GM23338 (cell line): ENCODE measurements around the gene LBHD1. TPM values are rescaled to one million over a fixed set of nuclear protein-coding genes. Genes with fewer than 3 reads are reported as not detected.

ENCODE experiments used
- ATAC-seq: fragments of 200-7000 bp; cut with Tn5 transposase; 3 replicates; pipeline ENCODE4 v1.9.1; 2020
- DNase-seq: peaks from one replicate; pipeline ENCODE4 v3.0.0-alpha.2; 2015; ENCODE audit warnings: low spot score
- H2AFZ ChIP-seq: fragments of 200-600 bp; sonication (generic); 2 replicates; pipeline ENCODE4 v1.8.0; 2016; ENCODE audit warnings: antibody characterized with exemption, mild to moderate bottlenecking, moderate library complexity
- H3F3A ChIP-seq: fragments of 200-600 bp; sonication (generic); replicated peaks from 2 replicates; pipeline ENCODE4 v1.8.0; 2017; ENCODE audit warnings: antibody characterized with exemption, mixed run types, low read depth
- H3K27ac ChIP-seq: fragments of 200-600 bp; sonication (generic); 2 replicates; pipeline ENCODE4 v1.6.1; 2016; ENCODE audit warnings: low read depth
- H3K27me3 ChIP-seq: fragments of 200-600 bp; sonication (generic); 2 replicates; pipeline ENCODE4 v1.8.0; 2016; ENCODE audit warnings: mild to moderate bottlenecking, mixed run types, moderate library complexity; ENCODE audit not compliant: insufficient read depth
- H3K36me3 ChIP-seq: fragments of 200-600 bp; sonication (generic); 2 replicates; pipeline ENCODE4 v1.8.0; 2016; ENCODE audit warnings: mild to moderate bottlenecking; ENCODE audit not compliant: insufficient read depth
- H3K4me1 ChIP-seq: fragments of 200-600 bp; sonication (generic); 2 replicates; pipeline ENCODE4 v1.8.0; 2016; ENCODE audit warnings: mild to moderate bottlenecking, moderate library complexity; ENCODE audit not compliant: insufficient read depth
- H3K4me2 ChIP-seq: fragments of 200-600 bp; sonication (generic); 2 replicates; pipeline ENCODE4 v1.7.1; 2017; ENCODE audit warnings: mixed run types
- H3K4me3 ChIP-seq: fragments of 200-600 bp; sonication (generic); 2 replicates; pipeline ENCODE4 v1.6.1; 2016; ENCODE audit warnings: mixed run types
- H3K79me2 ChIP-seq: fragments of 200-600 bp; sonication (generic); replicated peaks from 2 replicates; pipeline ENCODE4 v1.8.0; 2017; ENCODE audit warnings: mild to moderate bottlenecking; ENCODE audit not compliant: insufficient read depth
- H3K9me2 ChIP-seq: fragments of 200-600 bp; sonication (generic); 2 replicates; pipeline ENCODE4 v1.8.0; 2017; ENCODE audit not compliant: insufficient read depth
- H4K20me1 ChIP-seq: fragments of 200-600 bp; sonication (generic); replicated peaks from 2 replicates; pipeline ENCODE4 v1.8.0; 2017; ENCODE audit warnings: mild to moderate bottlenecking; ENCODE audit not compliant: insufficient read depth
- H3K27ac Mint-ChIP-seq: 2 replicates; pipeline ENCODE4 v1.8.0; 2020; ENCODE audit warnings: inconsistent platforms, mild to moderate bottlenecking, moderate library complexity, mixed read lengths
- H3K27me3 Mint-ChIP-seq: 3 replicates; pipeline ENCODE4 v1.8.0; 2022; ENCODE audit warnings: low read depth, mild to moderate bottlenecking, moderate library complexity, mixed read lengths, inconsistent platforms; ENCODE audit not compliant: insufficient read depth, poor library complexity
- H3K36me3 Mint-ChIP-seq: 3 replicates; pipeline ENCODE4 v1.8.0; 2021; ENCODE audit warnings: low read depth, mild to moderate bottlenecking, inconsistent platforms, moderate library complexity, mixed read lengths
- H3K4me1 Mint-ChIP-seq: 3 replicates; pipeline ENCODE4 v1.8.0; 2020; ENCODE audit warnings: mild to moderate bottlenecking, inconsistent platforms, mixed read lengths
- H3K4me3 Mint-ChIP-seq: 3 replicates; pipeline ENCODE4 v1.8.0; 2021; ENCODE audit warnings: moderate library complexity, mild to moderate bottlenecking, inconsistent platforms, mixed read lengths
- H3K9me3 Mint-ChIP-seq: 3 replicates; pipeline ENCODE4 v1.8.0; 2020; ENCODE audit warnings: moderate library complexity, mild to moderate bottlenecking, inconsistent platforms, mixed read lengths
- CREB1 ChIP-seq: fragments of 250-450 bp; sonication (Bioruptor Pico); IDR thresholded peaks from 2 replicates; pipeline ENCODE4 v1.5.0; 2020; ENCODE audit warnings: low read depth, mild to moderate bottlenecking, moderate library complexity
- EZH2 ChIP-seq: fragments of 200-600 bp; sonication (generic); IDR thresholded peaks from one replicate; pipeline ENCODE4 v1.8.0; 2017; ENCODE audit warnings: antibody characterized with exemption, mild to moderate bottlenecking, low read depth; ENCODE audit not compliant: unreplicated experiment
- EZH2phosphoT487 ChIP-seq: fragments of 200-600 bp; sonication (generic); IDR thresholded peaks from one replicate; pipeline ENCODE4 v1.8.1; 2018; ENCODE audit warnings: antibody characterized with exemption; ENCODE audit not compliant: unreplicated experiment
- JUNB ChIP-seq: IDR thresholded peaks from one replicate; pipeline ENCODE4 v1.6.1; 2016; ENCODE audit warnings: antibody characterized with exemption; ENCODE audit not compliant: unreplicated experiment
- NANOG ChIP-seq: IDR thresholded peaks from 2 replicates; pipeline ENCODE4 v1.6.1; 2016; ENCODE audit warnings: antibody characterized with exemption, borderline replicate concordance
- POLR2AphosphoS5 ChIP-seq: IDR thresholded peaks from 2 replicates; pipeline ENCODE4 v1.6.1; 2016; ENCODE audit warnings: antibody characterized with exemption, low read depth
- STAT1 ChIP-seq: IDR thresholded peaks from one replicate; pipeline ENCODE4 v1.6.1; 2016; ENCODE audit warnings: antibody characterized with exemption; ENCODE audit not compliant: unreplicated experiment
- ZNF114 ChIP-seq: fragments of 250-450 bp; sonication (Bioruptor Pico); IDR thresholded peaks from 2 replicates; pipeline ENCODE4 v1.5.0; 2020; ENCODE audit warnings: mild to moderate bottlenecking, moderate library complexity
- ZNF331 ChIP-seq: fragments of 250-450 bp; sonication (Bioruptor Pico); IDR thresholded peaks from 2 replicates; pipeline ENCODE4 v1.5.0; 2020; ENCODE audit warnings: low read depth, mild to moderate bottlenecking, moderate library complexity
- polyA plus RNA-seq: library from polyadenylated mRNA; unstranded; fragments of >200 nt; fragmentation: Nextera tagmentation; extraction: Ambion mirVana; gene quantifications from 2 replicates; pipeline ENCODE4 v1.2.1, GENCODE V29; 2016
- total RNA-seq: library from RNA; depleted of rRNA; stranded (reverse); fragments of >200 nt; shearing (Covaris generic); gene quantifications from 2 replicates; pipeline ENCODE4 v1.2.3, GENCODE V29; 2014
- TF ChIP-seq, protein P1 (sequence below), 2 experiments: fragments of 200-600 bp in 1 of 2; sonication (generic) in 1 of 2; conservative IDR thresholded peaks; 2 replicates each; pipeline versions ENCODE4 v1.5.1 to v1.6.1; 2016 to 2017; ENCODE audit warnings: antibody characterized with exemption in 2 of 2, low read depth in 2 of 2, mild to moderate bottlenecking in 2 of 2, moderate library complexity in 1 of 2
- TF ChIP-seq, protein P2 (sequence below): fragments of 250-450 bp; sonication (Bioruptor Pico); IDR thresholded peaks from 2 replicates; pipeline ENCODE4 v1.5.0; 2020; ENCODE audit warnings: mild to moderate bottlenecking, moderate library complexity
- TF ChIP-seq, protein P3 (sequence below): IDR thresholded peaks from 2 replicates; pipeline ENCODE4 v1.6.1; 2016; ENCODE audit warnings: antibody characterized with exemption
- TF ChIP-seq, protein P4 (sequence below): IDR thresholded peaks from one replicate; pipeline ENCODE4 v1.6.1; 2018; ENCODE audit warnings: antibody characterized with exemption; ENCODE audit not compliant: unreplicated experiment

The LBHD1 gene
- total and polyA plus RNA-seq, 2 experiments from 2014 or later: 2.8 to 2.9 TPM

DNA sequence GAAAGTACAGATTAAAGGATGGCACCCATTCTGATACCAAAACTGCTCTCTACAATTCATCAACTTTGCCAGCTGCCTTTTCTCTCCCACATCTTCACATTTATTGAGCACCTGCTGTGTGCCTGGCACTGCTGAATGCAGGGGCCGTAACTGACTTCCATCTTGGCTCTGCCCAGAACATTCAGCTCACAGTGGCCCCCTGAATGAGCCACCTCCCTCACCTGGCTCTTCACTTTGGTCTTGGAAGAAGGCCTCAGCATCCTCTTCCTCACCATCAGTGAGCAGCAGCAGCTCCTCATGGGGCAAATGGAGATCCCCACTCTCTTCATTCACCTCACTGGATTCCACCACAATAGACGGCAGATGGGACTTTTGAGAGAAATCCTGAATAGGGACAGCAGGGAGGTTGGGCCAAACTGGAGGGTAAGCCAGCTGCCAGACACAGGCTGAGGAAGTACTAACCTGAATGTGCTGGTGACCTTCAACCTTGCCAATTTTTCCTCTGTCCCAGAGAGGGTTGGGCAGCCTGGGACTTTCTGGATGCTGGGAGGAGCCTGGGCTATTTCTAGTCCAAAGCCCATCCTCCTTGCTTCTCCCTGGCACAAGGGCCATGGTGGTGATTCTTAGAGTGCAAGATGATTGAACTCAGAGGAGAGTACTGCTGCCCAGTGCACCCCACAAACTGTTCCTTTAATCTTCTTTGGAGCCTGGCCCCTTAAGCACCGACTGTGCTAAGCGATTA, 2.5 kb downstream of the LBHD1 start:
- peak overlapping the region; percentile 92 for H3K27ac ChIP-seq
- peak; percentile 47 for DNase-seq
- H3K36me3 ChIP-seq: peaks cover 7% of the 10 kb centered on the region
- H3K27ac Mint-ChIP-seq: 0 out of 2 replicates have a peak overlapping the region, but pooled peaks have one; percentile 11
- peaks cover 54% of the 10 kb centered on the region for H3F3A ChIP-seq
- H3K4me2 ChIP-seq: no peak overlapping the region
- no peak overlapping the region; the same call in 1 of the 2 replicates for H3K4me3 ChIP-seq
- peaks cover 31% of the 10 kb centered on the region for H3K4me1 ChIP-seq
- no peaks in the 10 kb centered on the region for H3K27me3 ChIP-seq
- peaks cover 54% of the 10 kb centered on the region for H3K36me3 Mint-ChIP-seq
- H4K20me1 ChIP-seq: peaks cover 15% of the 10 kb centered on the region
- ATAC-seq: no peak
- peaks cover 17% of the 10 kb centered on the region for H3K4me1 Mint-ChIP-seq
- H3K79me2 ChIP-seq: peaks cover 46% of the 10 kb centered on the region
- TF ChIP-seq JUNB (no peak), ZNF331 (no peak), POLR2AphosphoS5 (no peak), EZH2phosphoT487 (no peak), ZNF114 (CRISPR knock-in tag) (no peak), STAT1 (no peak), EZH2 (no peak), CREB1 (CRISPR knock-in tag) (no peak), NANOG (no peak)
- TF ChIP-seq, protein P1, sequence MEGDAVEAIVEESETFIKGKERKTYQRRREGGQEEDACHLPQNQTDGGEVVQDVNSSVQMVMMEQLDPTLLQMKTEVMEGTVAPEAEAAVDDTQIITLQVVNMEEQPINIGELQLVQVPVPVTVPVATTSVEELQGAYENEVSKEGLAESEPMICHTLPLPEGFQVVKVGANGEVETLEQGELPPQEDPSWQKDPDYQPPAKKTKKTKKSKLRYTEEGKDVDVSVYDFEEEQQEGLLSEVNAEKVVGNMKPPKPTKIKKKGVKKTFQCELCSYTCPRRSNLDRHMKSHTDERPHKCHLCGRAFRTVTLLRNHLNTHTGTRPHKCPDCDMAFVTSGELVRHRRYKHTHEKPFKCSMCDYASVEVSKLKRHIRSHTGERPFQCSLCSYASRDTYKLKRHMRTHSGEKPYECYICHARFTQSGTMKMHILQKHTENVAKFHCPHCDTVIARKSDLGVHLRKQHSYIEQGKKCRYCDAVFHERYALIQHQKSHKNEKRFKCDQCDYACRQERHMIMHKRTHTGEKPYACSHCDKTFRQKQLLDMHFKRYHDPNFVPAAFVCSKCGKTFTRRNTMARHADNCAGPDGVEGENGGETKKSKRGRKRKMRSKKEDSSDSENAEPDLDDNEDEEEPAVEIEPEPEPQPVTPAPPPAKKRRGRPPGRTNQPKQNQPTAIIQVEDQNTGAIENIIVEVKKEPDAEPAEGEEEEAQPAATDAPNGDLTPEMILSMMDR (conservative IDR thresholded peaks at IDR 0.05; ENCODE audit: low read depth in 2 of 2): no peak
- TF ChIP-seq, protein P2, sequence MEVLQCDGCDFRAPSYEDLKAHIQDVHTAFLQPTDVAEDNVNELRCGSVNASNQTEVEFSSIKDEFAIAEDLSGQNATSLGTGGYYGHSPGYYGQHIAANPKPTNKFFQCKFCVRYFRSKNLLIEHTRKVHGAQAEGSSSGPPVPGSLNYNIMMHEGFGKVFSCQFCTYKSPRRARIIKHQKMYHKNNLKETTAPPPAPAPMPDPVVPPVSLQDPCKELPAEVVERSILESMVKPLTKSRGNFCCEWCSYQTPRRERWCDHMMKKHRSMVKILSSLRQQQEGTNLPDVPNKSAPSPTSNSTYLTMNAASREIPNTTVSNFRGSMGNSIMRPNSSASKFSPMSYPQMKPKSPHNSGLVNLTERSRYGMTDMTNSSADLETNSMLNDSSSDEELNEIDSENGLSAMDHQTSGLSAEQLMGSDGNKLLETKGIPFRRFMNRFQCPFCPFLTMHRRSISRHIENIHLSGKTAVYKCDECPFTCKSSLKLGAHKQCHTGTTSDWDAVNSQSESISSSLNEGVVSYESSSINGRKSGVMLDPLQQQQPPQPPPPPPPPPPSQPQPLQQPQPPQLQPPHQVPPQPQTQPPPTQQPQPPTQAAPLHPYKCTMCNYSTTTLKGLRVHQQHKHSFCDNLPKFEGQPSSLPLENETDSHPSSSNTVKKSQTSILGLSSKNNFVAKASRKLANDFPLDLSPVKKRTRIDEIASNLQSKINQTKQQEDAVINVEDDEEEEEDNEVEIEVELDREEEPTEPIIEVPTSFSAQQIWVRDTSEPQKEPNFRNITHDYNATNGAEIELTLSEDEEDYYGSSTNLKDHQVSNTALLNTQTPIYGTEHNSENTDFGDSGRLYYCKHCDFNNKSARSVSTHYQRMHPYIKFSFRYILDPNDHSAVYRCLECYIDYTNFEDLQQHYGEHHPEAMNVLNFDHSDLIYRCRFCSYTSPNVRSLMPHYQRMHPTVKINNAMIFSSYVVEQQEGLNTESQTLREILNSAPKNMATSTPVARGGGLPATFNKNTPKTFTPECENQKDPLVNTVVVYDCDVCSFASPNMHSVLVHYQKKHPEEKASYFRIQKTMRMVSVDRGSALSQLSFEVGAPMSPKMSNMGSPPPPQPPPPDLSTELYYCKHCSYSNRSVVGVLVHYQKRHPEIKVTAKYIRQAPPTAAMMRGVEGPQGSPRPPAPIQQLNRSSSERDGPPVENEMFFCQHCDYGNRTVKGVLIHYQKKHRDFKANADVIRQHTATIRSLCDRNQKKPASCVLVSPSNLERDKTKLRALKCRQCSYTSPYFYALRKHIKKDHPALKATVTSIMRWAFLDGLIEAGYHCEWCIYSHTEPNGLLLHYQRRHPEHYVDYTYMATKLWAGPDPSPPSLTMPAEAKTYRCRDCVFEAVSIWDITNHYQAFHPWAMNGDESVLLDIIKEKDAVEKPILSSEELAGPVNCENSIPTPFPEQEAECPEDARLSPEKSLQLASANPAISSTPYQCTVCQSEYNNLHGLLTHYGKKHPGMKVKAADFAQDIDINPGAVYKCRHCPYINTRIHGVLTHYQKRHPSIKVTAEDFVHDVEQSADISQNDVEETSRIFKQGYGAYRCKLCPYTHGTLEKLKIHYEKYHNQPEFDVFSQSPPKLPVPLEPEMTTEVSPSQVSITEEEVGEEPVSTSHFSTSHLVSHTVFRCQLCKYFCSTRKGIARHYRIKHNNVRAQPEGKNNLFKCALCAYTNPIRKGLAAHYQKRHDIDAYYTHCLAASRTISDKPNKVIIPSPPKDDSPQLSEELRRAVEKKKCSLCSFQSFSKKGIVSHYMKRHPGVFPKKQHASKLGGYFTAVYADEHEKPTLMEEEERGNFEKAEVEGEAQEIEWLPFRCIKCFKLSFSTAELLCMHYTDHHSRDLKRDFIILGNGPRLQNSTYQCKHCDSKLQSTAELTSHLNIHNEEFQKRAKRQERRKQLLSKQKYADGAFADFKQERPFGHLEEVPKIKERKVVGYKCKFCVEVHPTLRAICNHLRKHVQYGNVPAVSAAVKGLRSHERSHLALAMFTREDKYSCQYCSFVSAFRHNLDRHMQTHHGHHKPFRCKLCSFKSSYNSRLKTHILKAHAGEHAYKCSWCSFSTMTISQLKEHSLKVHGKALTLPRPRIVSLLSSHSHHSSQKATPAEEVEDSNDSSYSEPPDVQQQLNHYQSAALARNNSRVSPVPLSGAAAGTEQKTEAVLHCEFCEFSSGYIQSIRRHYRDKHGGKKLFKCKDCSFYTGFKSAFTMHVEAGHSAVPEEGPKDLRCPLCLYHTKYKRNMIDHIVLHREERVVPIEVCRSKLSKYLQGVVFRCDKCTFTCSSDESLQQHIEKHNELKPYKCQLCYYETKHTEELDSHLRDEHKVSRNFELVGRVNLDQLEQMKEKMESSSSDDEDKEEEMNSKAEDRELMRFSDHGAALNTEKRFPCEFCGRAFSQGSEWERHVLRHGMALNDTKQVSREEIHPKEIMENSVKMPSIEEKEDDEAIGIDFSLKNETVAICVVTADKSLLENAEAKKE (CRISPR knock-in tag): no peak
- TF ChIP-seq, protein P3, sequence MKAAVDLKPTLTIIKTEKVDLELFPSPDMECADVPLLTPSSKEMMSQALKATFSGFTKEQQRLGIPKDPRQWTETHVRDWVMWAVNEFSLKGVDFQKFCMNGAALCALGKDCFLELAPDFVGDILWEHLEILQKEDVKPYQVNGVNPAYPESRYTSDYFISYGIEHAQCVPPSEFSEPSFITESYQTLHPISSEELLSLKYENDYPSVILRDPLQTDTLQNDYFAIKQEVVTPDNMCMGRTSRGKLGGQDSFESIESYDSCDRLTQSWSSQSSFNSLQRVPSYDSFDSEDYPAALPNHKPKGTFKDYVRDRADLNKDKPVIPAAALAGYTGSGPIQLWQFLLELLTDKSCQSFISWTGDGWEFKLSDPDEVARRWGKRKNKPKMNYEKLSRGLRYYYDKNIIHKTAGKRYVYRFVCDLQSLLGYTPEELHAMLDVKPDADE: no peak
- TF ChIP-seq, protein P4, sequence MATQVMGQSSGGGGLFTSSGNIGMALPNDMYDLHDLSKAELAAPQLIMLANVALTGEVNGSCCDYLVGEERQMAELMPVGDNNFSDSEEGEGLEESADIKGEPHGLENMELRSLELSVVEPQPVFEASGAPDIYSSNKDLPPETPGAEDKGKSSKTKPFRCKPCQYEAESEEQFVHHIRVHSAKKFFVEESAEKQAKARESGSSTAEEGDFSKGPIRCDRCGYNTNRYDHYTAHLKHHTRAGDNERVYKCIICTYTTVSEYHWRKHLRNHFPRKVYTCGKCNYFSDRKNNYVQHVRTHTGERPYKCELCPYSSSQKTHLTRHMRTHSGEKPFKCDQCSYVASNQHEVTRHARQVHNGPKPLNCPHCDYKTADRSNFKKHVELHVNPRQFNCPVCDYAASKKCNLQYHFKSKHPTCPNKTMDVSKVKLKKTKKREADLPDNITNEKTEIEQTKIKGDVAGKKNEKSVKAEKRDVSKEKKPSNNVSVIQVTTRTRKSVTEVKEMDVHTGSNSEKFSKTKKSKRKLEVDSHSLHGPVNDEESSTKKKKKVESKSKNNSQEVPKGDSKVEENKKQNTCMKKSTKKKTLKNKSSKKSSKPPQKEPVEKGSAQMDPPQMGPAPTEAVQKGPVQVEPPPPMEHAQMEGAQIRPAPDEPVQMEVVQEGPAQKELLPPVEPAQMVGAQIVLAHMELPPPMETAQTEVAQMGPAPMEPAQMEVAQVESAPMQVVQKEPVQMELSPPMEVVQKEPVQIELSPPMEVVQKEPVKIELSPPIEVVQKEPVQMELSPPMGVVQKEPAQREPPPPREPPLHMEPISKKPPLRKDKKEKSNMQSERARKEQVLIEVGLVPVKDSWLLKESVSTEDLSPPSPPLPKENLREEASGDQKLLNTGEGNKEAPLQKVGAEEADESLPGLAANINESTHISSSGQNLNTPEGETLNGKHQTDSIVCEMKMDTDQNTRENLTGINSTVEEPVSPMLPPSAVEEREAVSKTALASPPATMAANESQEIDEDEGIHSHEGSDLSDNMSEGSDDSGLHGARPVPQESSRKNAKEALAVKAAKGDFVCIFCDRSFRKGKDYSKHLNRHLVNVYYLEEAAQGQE: no peak
- H3K9me3 Mint-ChIP-seq: no peaks in the 10 kb centered on the region; the same call in none of the 3 replicates
- peaks cover 27% of the 10 kb centered on the region for H3K27me3 Mint-ChIP-seq
- no peak overlapping the region for H2AFZ ChIP-seq
- H3K4me3 Mint-ChIP-seq: peak overlapping the region; percentile 90
- H3K9me2 ChIP-seq: no peaks in the 10 kb centered on the region
